Endothelial cell of umbilical vein (primary cell): ENCODE measurements around the gene PPP1R16B. TPM values are rescaled to one million over a fixed set of nuclear protein-coding genes. Genes with fewer than 3 reads are reported as not detected.

Experiments
- BruUV-seq: library from RNA; stranded (reverse); fragments of 400-500 nt; replicated peaks from 2 replicates; lab custom pipeline; 2021; lab: Mats Ljungman, UMichigan
- CTCF ChIA-PET: fragments of 300-600, 350-600 bp; sonication (Branson Sonifier 250); formaldehyde crosslinking; loops from one replicate; lab custom pipeline; 2021; ENCODE audit warnings: antibody characterized with exemption, inconsistent platforms; lab: Charles Lee
- POLR2A ChIA-PET: fragments of 300-600, 350-600 bp; sonication (Branson Sonifier 250); formaldehyde crosslinking; loops from one replicate; lab custom pipeline; 2021; ENCODE audit warnings: antibody characterized with exemption, inconsistent platforms; lab: Charles Lee
- DNase-seq: peaks from one replicate; pipeline ENCODE4 v3.0.0-alpha.2; 2011; ENCODE audit warnings: low read depth, low spot score
- FAIRE-seq: peaks from 2 replicates; lab custom pipeline; 2011; peaks lifted over from hg19 to GRCh38; lab: Jason Lieb, UNC
- H2AFZ ChIP-seq: 2 replicates; pipeline ENCODE4 v1.6.0; 2012; ENCODE audit warnings: low read depth, low read length, control low read depth, inconsistent platforms
- H3K27ac ChIP-seq: 2 replicates; pipeline ENCODE4 v1.5.1; 2011; ENCODE audit warnings: low read depth, mild to moderate bottlenecking, control low read depth, low read length, moderate library complexity; ENCODE audit not compliant: insufficient read depth
- H3K27me3 ChIP-seq, 2 experiments: 2 replicates each; pipeline versions ENCODE4 v1.6.0 to v1.6.1; 2011; ENCODE audit warnings: low read length in 2 of 2, mixed read lengths in 1 of 2; ENCODE audit not compliant: control insufficient read depth in 2 of 2, insufficient read depth in 2 of 2
- H3K36me3 ChIP-seq, 2 experiments: 2 replicates in 1 of 2; 3 replicates in 1 of 2; pipeline ENCODE4 v1.5.1; 2011; ENCODE audit warnings: low read length in 2 of 2, mild to moderate bottlenecking in 1 of 2, moderate library complexity in 1 of 2; ENCODE audit not compliant: control insufficient read depth in 2 of 2, insufficient read depth in 2 of 2; ENCODE audit errors: extremely low read depth in 1 of 2
- H3K4me1 ChIP-seq: 3 replicates; pipeline ENCODE4 v1.5.1; 2011; ENCODE audit warnings: mild to moderate bottlenecking, low read length; ENCODE audit not compliant: control insufficient read depth, insufficient read depth; ENCODE audit errors: extremely low read depth
- H3K4me2 ChIP-seq: 2 replicates; pipeline ENCODE4 v1.6.1; 2011; ENCODE audit warnings: low read length, control low read depth, mixed read lengths; ENCODE audit not compliant: insufficient read depth
- H3K4me3 ChIP-seq, 3 experiments: fragments of 200-600 bp in 1 of 3; sonication (generic), shearing (Covaris generic) in 1 of 3; replicated peaks in 1 of 3; 2 replicates each; pipeline ENCODE4 v1.5.1; 2011 to 2016; ENCODE audit warnings: control low read depth in 3 of 3, low read length in 3 of 3, mild to moderate bottlenecking in 2 of 3, inconsistent platforms in 1 of 3, low read depth in 1 of 3, moderate library complexity in 1 of 3; ENCODE audit not compliant: insufficient read depth in 1 of 3
- H3K79me2 ChIP-seq: 2 replicates; pipeline ENCODE4 v1.6.0; 2012; ENCODE audit warnings: low read length, inconsistent platforms; ENCODE audit not compliant: control insufficient read depth, insufficient read depth
- H3K9ac ChIP-seq: replicated peaks from 2 replicates; pipeline ENCODE3; 2011; ENCODE audit warnings: low read length, control low read depth; ENCODE audit not compliant: insufficient read depth; ENCODE audit errors: extremely low read depth
- H3K9me1 ChIP-seq: replicated peaks from 3 replicates; pipeline ENCODE4 v1.6.0; 2011; ENCODE audit warnings: mild to moderate bottlenecking, low read length; ENCODE audit not compliant: control insufficient read depth, insufficient read depth; ENCODE audit errors: extremely low read depth
- H3K9me3 ChIP-seq: replicated peaks from 2 replicates; pipeline ENCODE4 v1.5.1; 2012; ENCODE audit warnings: low read length, inconsistent platforms; ENCODE audit not compliant: control insufficient read depth, insufficient read depth
- H4K20me1 ChIP-seq: replicated peaks from 2 replicates; pipeline ENCODE3; 2011; ENCODE audit warnings: mild to moderate bottlenecking, low read length; ENCODE audit not compliant: control insufficient read depth, insufficient read depth; ENCODE audit errors: extremely low read depth
- CTCF ChIP-seq, 2 donors: IDR thresholded peaks; 1 replicate in 1 of 2; 2 replicates in 1 of 2; pipeline ENCODE4 v1.5.1; 2011; ENCODE audit warnings: low read length in 2 of 2, mild to moderate bottlenecking in 2 of 2, moderate library complexity in 2 of 2, control low read depth in 1 of 2, inconsistent platforms in 1 of 2, low read depth in 1 of 2; ENCODE audit not compliant: insufficient read depth in 1 of 2; ENCODE audit errors: extremely low read depth in 1 of 2
- EZH2 ChIP-seq: IDR thresholded peaks from 2 replicates; pipeline ENCODE4 v1.6.1; 2012; ENCODE audit warnings: borderline replicate concordance, low read depth, mild to moderate bottlenecking, moderate library complexity, low read length, inconsistent platforms; ENCODE audit not compliant: severe bottlenecking
- FOS ChIP-seq: IDR thresholded peaks from 2 replicates; pipeline ENCODE4 v1.6.1; 2011; ENCODE audit warnings: mild to moderate bottlenecking, low read length, moderate library complexity, borderline replicate concordance; ENCODE audit not compliant: insufficient read depth
- GATA2 ChIP-seq: IDR thresholded peaks from 2 replicates; pipeline ENCODE4 v1.7.0; 2011; ENCODE audit warnings: low read depth, mild to moderate bottlenecking, moderate library complexity, mixed read lengths, low read length; ENCODE audit not compliant: insufficient read length, insufficient read depth
- JUN ChIP-seq: IDR thresholded peaks from 2 replicates; pipeline ENCODE4 v1.6.1; 2011; ENCODE audit warnings: borderline replicate concordance, low read depth; ENCODE audit not compliant: insufficient read length, insufficient read depth
- MAX ChIP-seq: IDR thresholded peaks from 2 replicates; pipeline ENCODE4 v1.6.1; 2011; ENCODE audit not compliant: insufficient read depth, insufficient read length
- MYC ChIP-seq: IDR thresholded peaks from one replicate; pipeline ENCODE4 v1.6.1; 2011; ENCODE audit warnings: mild to moderate bottlenecking, low read depth, low read length
- POLR2A ChIP-seq: IDR thresholded peaks from 2 replicates; pipeline ENCODE4 v1.6.1; 2012; ENCODE audit warnings: low read depth, mild to moderate bottlenecking, control low read depth, low read length
- POLR2AphosphoS5 ChIP-seq: IDR thresholded peaks from 2 replicates; pipeline ENCODE4 v1.6.1; 2012; ENCODE audit warnings: low read depth, mild to moderate bottlenecking, control low read depth, low read length, moderate library complexity; ENCODE audit not compliant: insufficient read depth
- dilution Hi-C: fragments of 300-500 bp; cut with MboI; formaldehyde crosslinking; loops from one replicate; pipeline ENCODE4 v1.15.0; 2019; ENCODE audit warnings: low sequenced_read_pairs; ENCODE audit not compliant: extremely low pct_ligation_motif_present
- intact Hi-C: fragments of 100-400 bp; cut with micrococcal nuclease; formaldehyde crosslinking; loops from one replicate; pipeline ENCODE4 v1.10.0; 2022
- polyA plus RNA-seq, 4 experiments: library from polyadenylated mRNA; depleted of rRNA in 3 of 4; stranded (reverse) in 3 of 4; unstranded in 1 of 4; fragments of >200 nt; gene quantifications; 2 replicates each; pipeline versions ENCODE4 v1.2.1 to v1.2.3, GENCODE V29; 2011 to 2012; ENCODE audit warnings: missing spikeins in 1 of 4
- total RNA-seq: library from RNA; stranded (reverse); gene quantifications from 2 replicates; pipeline ENCODE4 v1.2.3, GENCODE V29; 2021

PPP1R16B gene
- total and polyA plus RNA-seq, 2 donors (not counting 3 experiments of a cell fraction or from before 2014, with no cell fraction given) = 34.7 to 68.1 TPM

- H4K20me1 ChIP-seq = no peaks in the 10 kb centered on the region
- no peak overlapping the region for H3K27ac ChIP-seq
- H3K9me3 ChIP-seq = no peaks in the 10 kb centered on the region
- no peaks in the 10 kb centered on the region for H3K9me1 ChIP-seq
- dilution Hi-C loops (no loop called here), intact Hi-C loops (no loop called here)
- H3K36me3 ChIP-seq = no peaks in the 10 kb centered on the region
- H3K4me3 ChIP-seq = peak overlapping the region; percentile 60 to 98 (median 95)
- H3K4me2 ChIP-seq = peak overlapping the region; percentile 94
- TF ChIP-seq POLR2AphosphoS5 (no peak), CTCF (IDR thresholded peaks at IDR 0.05; ENCODE audit: extremely low read depth in 1 of 2, insufficient read depth in 1 of 2, low read depth in 1 of 2, low read length in 2 of 2) (no peak), JUN (no peak), MAX (no peak), POLR2A (no peak), EZH2 (no peak), MYC (no peak), GATA2 (no peak), FOS (no peak)
- CTCF ChIA-PET = interaction anchor here (0.8 to 3.2 kb wide), 5 partner anchors 8 to 269 kb away, joined by 3 to 55 read pairs (median 3); no protein-coding TSS in a partner anchor
- H3K9ac ChIP-seq = no peak overlapping the region
- FAIRE-seq = peak; percentile 59
- H2AFZ ChIP-seq = no peak overlapping the region
- POLR2A ChIA-PET = interaction anchor here (1.6 kb wide), 1 partner anchor 122 kb away, joined by 3 read pairs; no protein-coding TSS in a partner anchor
- BruUV-seq = no TSS peak
- DNase-seq = no peak
- peaks cover 34% of the 10 kb centered on the region for H3K4me1 ChIP-seq
- no peaks in the 10 kb centered on the region for H3K27me3 ChIP-seq
- H3K79me2 ChIP-seq = peaks cover 65% of the 10 kb centered on the region
These were observed 122.5 kb downstream of the PPP1R16B start for GRCh38 chr20:38927902-38928578.
